HL-60 (cell line): ENCODE measurements around the gene KRT36.

Experiments used
- CTCF ChIP-seq: IDR thresholded peaks from one replicate; pipeline ENCODE4 v1.5.1; 2011; ENCODE audit warnings: low read length, control low read depth, inconsistent platforms; ENCODE audit not compliant: insufficient read depth
- GABPA ChIP-seq: IDR thresholded peaks from 2 replicates; pipeline ENCODE4 v1.6.1; 2012; ENCODE audit warnings: low read depth
- POLR2AphosphoS5 ChIP-seq: IDR thresholded peaks from 2 replicates; pipeline ENCODE4 v1.6.1; 2012; ENCODE audit warnings: low read depth
- REST ChIP-seq: IDR thresholded peaks from 2 replicates; pipeline ENCODE4 v1.6.1; 2012; ENCODE audit warnings: low read depth; ENCODE audit not compliant: insufficient replicate concordance
- SPI1 ChIP-seq: IDR thresholded peaks from 2 replicates; pipeline ENCODE4 v1.6.1; 2012; ENCODE audit warnings: low read depth, mild to moderate bottlenecking, borderline replicate concordance

- no peak for TF ChIP-seq CTCF
- no peak for TF ChIP-seq POLR2AphosphoS5
- TF ChIP-seq GABPA: no peak
- TF ChIP-seq REST: no peak
- TF ChIP-seq SPI1: no peak
Observed at GRCh38 chr17:41531993-41532392, 42.3 kb upstream of the KRT36 start.
